ENCODE data around the gene NES.

NES gene

GRCh38 chr1:156676820-156677615, at the start of gene NES:
Gene NES (minus strand): TSS chr1:156677407. CDS start chr1:156677264, 143 bp downstream.
- peak; percentile 71 for DNase-seq (ENCODE audit: low spot score)

- peak; percentile 78 for DNase-seq (ENCODE audit: low spot score)
These were observed 49.5 kb upstream of the NES start for GRCh38 chr1:156726549-156727226.

GRCh38 chr1:156725683-156726280, 48.6 kb upstream of the NES start:
- peak; percentile 97 for DNase-seq (ENCODE audit: low spot score)

GRCh38 chr1:156721535-156721934, 44.3 kb upstream of the NES start:
- no peak for DNase-seq (ENCODE audit: low spot score)

GRCh38 chr1:156721131-156721530, 43.9 kb upstream of the NES start:
- no peak for DNase-seq (ENCODE audit: low spot score)

- DNase-seq (ENCODE audit: low spot score): no peak
These were observed 40.1 kb upstream of the NES start for GRCh38 chr1:156717351-156717750.

GRCh38 chr1:156714830-156715229, 37.6 kb upstream of the NES start:
- DNase-seq (ENCODE audit: low spot score): no peak

GRCh38 chr1:156712626-156713025, 35.4 kb upstream of the NES start:
- DNase-seq (ENCODE audit: low spot score): no peak

GRCh38 chr1:156711011-156711817, 34.0 kb upstream of the NES start:
- DNase-seq (ENCODE audit: low spot score): peak; percentile 58

GRCh38 chr1:156709757-156710489, 32.7 kb upstream of the NES start:
- DNase-seq (ENCODE audit: low spot score): no peak

- no peak for DNase-seq (ENCODE audit: low spot score)
These were observed 31.8 kb upstream of the NES start for GRCh38 chr1:156709031-156709430.

- DNase-seq (ENCODE audit: low spot score): peak; percentile 91
These were observed 31.0 kb upstream of the NES start for GRCh38 chr1:156708218-156708661.

- DNase-seq (ENCODE audit: low spot score): peak; percentile 85
These were observed 30.4 kb upstream of the NES start for GRCh38 chr1:156707417-156708217.

- DNase-seq (ENCODE audit: low spot score): peak; percentile 73
These were observed 29.6 kb upstream of the NES start for GRCh38 chr1:156706657-156707416.

GRCh38 chr1:156705918-156706656, 28.9 kb upstream of the NES start:
- peak; percentile 87 for DNase-seq (ENCODE audit: low spot score)

GRCh38 chr1:156705321-156705917, 28.2 kb upstream of the NES start, which contains the start of gene CRABP2:
Gene CRABP2 (minus strand): TSS chr1:156705583. CDS start chr1:156705446, 137 bp downstream.
- DNase-seq (ENCODE audit: low spot score): peak; percentile 79

- no peak for DNase-seq (ENCODE audit: low spot score)
These were observed 27.7 kb upstream of the NES start for GRCh38 chr1:156704930-156705320.

GRCh38 chr1:156704166-156704711, 27.0 kb upstream of the NES start:
- DNase-seq (ENCODE audit: low spot score): no peak

Measured in cerebellar cortex (tissue), 1 donor.